NCI-H1694 treated with DMSO at 0.1 percent for 48 hours (cell line): ENCODE data around the gene ANK3.
"Not testable (repeated sequence)": the region's sequence is repeated elsewhere in the genome, so short reads cannot be mapped to it uniquely, and the experiment has no call there.

Experiments used
- DNase-seq: peaks from one replicate; lab custom pipeline; 2025; lab: John Stamatoyannopoulos, UW

The ANK3 gene

DNA sequence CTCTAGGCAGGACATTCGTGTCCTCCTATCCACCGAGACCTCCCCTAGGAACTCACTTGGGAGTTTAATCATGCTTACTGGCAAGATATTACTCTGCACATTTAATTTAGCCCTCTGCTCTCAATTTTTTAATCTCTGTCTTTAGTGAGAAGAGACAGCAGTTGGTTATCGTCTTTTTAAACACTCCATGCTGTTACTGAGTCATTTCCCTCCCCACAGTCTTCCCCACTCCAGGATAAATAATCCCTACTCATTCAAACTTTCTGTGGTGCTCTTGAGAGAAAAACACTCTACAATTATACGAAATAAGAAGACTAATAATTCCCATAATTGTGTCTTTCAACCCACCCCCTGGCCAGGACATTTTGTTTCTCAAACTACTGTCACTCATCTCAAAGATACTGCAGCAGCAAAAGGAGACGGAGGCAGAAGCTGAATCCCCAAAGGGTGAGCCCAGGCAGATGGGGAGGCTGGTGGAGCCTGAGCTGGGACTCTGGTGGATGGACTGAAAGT, 84.2 kb downstream of the ANK3 start:
- DNase-seq = no peak

DNA sequence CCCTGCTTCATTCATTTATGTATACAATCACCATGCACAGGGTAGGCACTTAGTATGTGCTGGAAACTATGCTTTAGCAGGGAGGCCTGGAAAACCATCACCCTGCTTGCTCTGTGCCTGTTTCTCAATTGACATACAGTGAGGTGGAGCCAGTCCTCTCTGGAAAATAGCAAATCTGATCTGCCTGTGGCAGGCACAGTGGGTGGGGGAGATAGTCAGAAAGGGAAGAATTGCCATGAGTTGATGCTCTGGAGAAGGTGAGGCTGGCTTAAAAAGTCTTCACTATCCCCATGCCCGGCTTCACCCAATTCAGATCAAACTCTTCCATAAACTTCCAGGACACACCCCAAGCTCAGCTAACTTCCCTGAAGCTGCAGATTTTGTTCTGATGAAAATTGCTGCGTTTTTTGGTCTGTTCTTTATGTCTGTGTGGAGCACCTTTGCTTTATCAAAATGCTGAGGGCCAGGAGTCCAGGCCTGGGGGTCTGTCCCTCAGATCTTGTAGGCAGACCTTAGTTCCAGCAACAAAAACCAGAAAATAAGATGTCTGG, 84.8 kb downstream of the ANK3 start:
- no peak for DNase-seq

DNA sequence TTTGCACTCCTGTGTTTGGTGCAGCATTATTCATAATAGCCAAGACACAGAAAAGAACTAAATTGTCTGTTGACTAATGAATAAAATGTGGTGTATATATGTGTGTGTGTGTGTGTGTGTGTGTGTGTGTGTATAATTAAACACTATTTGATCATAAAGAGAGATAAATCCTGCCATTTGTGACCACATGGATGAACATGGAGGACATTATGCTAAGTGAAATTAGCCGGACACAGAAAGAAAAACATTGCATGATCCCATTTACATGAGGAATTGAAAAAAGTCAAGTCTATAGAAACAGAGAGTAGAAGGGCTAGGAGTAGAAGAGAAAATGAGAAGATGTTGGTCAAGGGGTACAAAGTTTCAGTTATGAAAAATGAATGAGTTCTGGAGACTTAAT, 85.9 kb downstream of the ANK3 start:
- no peak for DNase-seq

DNA sequence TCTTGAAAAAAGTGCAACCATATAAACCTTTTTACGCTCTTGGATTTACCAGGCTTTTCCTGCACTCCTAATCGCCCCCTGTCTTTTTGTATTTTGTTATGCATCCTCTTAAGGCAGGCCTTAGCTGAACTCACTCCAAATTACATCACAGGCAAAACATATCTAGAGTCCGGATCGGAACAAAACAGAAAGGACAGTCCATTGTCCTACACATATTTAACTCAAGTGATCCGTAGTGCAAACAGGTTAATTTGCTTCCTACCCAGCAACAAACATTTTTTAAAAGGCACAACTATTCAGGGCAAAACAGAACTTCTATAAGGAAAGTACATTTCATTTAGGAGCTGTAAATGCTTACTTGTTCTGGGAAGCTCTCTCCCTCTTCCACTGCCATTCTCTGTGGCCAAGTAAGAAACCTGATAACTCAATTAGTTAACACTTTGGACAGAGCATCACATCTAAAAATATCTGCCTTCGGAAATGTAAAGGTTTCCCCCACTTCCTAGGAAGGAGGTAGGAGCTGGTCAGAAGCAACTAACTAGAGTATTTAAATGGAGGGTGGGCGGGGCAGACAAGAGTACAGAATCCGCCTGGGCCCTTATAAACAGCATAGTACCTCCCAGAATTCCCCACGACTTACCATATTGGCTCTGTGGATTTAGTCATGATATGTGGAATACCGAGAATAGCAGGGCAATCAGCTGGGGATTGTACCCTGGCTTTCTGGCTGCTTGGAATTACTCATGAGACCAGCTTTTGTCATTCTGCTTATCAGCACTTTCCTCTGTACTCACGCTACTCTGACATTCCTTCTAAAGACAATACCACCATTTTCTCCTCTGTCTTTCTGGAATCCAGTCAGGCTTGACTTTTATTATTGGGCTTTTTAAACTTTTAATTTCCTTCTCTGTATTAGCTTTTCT, 89.5 kb downstream of the ANK3 start:
- DNase-seq = no peak

DNA sequence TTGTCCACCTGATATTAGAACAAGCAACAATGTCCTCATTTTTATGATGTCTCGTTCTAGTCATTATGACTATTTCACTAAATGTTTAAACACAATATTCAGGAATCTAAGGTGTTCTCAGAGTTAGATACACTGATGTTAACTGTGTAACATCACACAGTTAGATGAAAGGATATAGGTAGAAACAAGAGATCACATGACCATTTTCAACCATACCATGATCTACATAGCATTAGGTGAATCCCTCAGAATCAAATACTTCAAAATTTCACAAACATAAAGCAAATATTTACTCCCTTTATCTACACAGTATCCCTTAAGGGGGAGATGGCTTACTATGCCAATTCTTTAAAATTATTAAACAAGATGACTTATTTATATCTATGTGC, 90.3 kb downstream of the ANK3 start:
- DNase-seq = no peak

DNA sequence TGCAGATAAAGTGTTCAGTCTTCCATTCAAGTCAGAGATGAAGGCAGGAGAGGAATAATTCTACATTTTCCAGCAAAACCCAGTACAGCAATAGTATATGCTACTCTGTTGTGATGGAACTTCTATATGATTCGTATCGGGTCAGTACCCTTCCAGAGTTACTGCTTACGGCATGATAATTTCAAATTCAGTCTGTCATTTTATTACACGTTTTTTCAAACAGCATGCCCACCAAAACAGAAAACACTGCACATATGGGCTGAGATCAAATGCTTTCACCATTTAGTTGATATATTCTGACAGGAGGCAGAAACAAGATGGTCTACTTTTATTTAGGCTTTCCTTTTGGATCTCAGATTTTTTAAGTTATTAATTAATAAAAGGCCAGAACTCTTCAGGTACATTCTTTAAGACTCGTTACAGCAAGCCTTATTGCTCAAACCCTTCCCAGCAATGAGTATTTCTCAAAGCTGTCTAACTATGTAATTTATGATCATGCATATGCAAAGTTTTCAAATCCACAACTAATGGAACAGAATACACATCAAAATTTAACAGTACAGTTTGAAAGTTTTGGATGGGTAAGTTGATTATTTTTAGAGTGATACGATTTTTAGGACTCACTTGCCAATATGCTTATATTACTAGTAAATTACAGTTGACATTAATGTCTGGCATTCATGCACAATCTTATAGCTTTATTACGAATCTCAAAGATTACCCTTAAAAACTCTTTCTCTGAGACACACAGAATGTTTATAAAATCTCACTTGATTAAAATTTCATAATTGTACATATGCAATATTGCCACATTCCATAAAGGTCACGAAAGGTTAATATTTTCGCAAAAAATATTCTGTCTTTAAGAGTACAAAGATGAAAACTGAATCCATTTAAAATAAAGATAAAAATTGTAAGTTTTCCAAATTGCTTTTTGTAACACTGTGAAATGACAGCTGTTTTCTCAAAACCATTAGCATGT, 91.0 kb downstream of the ANK3 start:
- peak; percentile 46 for DNase-seq

DNA sequence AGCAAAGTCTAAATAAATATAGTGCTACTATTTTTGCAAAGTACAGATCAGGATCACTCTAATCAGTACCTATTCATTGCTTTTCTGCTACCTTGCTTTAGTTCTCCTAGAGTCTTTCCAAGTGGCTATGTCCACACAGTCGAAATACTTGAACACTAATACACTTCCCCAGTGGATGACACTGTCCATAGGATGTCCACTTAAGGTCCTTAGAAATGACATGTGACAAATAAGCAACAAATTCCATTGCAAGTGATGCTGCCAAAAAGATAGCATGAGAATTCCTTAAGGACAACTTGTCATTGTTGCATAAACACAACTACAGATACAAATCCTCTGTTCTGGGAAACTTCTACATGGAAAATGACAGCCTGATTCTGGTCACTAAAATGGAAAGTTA, 93.6 kb downstream of the ANK3 start:
- DNase-seq = no peak

DNA sequence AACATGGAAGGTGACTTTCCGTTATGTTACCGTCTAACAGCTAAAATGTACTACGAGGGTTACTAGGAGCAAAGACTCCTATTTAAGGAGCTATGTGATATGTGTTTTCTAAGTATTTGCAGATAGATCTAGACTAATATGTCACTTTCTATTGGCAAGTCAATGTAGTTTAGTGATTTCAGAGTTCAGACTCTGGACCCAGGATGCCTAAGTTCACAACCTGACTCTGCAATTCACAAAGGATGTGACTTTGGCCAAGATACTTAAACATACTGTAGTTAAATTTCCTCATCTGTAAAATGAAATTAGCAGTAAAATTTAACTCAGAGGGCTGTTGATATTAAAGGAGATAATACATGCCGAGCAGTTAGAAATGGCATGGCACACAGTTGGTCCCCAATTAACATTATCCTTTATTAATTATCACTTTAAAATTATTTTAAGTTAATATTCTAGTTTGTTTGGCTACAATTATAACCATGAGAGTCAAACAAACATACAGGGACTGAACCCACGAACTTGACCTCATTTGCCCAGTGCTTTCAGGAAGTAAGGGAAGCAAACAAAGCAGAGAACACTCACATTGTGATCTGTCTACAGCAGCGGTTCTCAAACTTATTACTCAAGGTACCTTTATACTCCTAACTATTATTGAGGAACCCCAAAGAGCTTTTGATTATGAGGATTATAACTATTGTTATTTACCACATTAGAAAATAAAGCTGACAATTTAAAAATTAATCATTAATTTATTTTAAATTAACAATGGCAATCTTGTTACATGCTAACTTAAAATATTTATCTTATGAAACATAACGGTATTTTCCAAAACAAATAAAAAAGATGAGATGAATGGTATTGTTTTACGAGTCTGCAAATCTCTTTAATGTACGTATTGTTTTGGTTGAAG, 94.4 kb downstream of the ANK3 start:
- DNase-seq = no peak

DNA sequence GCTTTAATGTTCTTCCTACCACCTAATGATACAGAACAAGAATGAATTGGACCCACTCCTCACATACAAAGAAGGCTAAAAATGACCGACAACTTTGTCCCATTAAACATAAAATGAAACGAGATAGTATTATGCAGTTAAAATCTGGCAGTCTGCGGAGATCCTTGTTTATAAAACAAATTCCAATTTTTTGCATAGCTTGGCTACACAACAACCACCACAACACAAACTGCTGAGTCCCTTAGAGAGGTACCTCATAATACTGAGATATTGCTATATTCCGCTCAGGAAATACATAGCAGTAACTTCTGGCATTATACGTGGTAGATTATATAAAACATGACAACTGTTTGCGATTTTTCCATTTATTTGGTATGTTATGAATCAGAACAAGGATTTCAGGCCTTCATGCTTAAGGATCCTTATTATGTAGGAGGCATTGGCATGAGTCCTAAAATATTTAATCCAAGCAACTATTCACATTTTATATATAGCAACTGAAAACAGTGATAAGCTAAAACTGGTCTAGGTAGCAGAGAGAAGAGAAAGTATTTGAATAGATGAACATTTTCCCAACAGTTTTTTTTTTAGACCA, 96.0 kb downstream of the ANK3 start:
- DNase-seq = no peak

DNA sequence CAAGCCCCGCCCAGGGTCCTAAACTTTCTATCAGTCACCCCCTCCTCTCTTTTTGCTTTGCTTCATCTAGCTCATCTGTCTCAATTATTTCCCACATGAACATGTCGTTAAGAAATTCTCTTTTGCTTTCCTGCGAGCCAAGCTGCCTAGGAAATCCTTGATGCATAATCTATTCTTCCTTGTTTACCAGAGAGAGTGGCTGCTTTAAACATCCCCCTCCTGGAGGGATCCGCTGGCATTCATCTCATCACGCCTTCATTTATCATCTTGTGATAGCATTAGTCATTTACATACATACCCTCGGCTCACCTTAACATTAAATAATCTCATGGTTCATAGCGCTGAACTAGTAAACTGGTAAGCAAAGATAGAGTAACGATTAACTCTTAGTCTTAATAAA, 96.7 kb downstream of the ANK3 start:
- no peak for DNase-seq

DNA sequence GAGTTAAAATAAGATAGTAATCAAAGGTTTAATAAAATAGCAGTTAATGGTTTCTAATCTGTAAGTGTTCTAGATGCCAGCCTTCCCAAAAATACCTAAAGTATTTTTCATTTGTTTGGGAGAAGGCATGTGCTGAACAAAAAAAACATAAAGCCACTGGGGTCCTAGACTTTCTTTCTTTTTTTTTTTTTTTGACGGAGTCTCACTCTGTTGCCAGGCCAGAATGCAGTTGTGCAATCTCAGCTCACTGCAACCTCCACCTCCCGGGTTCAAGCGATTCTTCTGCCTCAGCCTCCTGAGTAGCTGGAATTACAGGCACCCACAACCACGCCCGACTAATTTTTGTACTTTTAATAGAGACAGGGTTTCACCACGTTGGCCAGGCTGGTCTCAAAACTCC, 97.1 kb downstream of the ANK3 start:
- DNase-seq = not testable (repeated sequence)

DNA sequence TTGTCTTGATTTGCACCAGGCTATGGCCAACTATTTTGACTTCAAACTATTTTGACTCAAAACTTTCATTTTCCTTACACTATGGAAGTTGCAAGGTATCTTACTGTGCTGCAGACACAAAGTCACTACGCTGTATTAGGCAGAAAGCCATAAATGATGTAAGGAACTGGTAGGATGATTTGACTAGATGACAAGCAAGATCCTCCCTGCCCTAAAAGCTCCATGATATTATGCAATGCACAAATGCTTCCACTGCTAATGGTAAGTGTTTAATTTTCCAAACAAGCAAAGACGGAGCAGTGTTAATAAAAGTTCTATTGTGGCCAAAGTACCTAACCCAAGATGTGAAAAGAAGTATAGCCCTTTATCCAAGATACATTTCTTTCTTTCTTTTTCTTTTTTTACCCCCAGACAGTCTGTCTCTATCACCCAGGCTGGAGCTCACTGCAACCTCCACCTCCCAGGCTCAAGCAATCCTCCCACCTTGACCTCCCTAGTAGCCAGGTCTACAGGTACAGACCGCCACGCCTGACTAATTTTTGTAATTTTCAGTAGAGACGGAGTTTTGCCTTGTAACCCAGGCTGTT, 98.2 kb downstream of the ANK3 start:
- DNase-seq = no peak

DNA sequence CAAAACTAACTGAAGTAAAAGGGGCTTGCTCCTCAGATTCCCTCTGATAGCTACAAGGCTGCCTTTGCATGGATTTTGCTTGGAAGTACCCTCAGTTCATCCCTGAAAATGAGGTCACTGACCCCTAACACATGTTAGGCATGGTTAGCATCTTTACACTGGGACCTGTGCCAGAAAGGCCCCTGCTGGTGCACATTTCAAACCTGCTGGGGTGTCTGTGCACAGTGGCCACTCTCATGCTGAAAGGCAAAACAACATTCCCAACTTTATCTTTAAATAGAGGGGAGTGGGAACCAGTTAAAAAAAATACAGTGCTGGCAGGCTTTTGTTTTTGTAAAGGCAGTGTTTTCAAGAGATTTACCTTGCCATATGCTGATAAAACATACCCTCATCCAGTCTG, 99.1 kb downstream of the ANK3 start:
- DNase-seq = no peak

DNA sequence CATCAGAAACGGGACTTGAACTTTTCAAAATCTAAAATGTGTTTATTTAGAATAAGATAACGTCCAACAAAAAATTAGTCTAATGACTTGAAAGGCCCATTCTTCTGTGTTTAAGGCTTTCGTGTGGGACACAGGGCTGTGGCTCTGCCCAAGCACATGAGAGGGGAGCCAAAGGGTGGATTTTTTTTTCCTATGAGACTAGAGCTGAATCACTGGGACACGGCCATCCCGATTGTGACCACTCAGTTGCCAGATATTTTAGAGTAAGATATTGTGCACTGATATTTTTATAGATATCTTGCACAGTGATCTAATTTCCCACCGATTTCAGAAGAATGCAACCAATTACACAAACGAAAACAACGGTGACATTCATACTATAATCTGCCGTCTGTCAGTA, 99.9 kb downstream of the ANK3 start:
- DNase-seq = no peak

DNA sequence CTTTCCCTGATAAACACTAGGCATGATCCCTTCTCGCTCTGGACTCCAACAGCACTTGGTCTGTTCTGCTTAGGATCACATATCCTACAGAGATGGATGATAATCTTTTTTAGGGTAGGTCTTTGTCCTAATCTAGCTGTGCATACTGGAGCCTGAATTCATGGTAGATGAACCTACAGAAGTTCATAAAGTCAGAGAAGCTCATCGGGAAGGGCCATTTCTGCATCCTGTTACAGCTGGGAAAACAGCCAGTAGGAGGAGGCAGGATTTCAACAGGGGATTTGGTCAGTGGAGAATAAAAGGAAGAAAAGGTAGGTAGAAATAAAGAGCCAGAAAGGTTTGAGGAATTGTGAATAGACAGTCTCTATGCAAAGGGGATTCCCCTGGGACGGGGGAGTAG, 101.4 kb downstream of the ANK3 start:
- DNase-seq = no peak

DNA sequence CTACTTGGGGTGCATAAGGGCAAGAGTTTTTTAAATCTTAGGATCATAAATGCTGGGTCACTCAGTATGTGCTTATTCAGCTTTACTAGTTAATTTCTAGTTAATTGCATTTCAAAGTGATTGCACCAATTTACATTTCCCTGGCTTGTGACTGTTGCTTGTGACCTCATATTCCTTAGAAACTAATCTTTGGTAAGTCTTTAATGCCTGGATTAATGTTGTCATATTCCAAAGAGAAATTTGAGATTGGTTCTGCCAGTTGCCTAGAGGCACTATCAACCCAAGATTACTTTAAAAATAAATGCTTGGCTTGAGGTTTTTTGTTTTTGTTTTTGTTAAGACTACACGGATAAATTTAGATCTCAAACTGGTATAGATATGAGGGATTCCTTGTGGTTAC, 103.1 kb downstream of the ANK3 start:
- DNase-seq = no peak

DNA sequence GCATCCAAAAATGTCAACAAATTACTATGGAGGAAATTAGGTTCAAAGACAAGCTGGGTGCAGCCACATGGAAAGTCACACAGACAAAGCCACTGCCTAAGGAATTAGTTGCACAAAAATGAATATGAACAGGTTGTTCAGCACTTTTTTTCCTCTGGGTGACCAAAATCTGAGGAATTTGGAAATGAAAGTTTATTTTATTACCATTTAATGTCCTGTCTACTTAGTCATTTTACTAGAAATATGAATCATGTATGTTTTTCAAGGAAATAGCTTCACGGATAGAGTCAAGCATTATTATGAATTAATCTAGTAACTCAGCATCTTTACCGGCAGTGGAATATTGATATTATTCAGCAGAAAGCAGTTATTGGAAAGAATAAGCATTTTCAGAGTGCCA, 106.3 kb downstream of the ANK3 start:
- DNase-seq = no peak

DNA sequence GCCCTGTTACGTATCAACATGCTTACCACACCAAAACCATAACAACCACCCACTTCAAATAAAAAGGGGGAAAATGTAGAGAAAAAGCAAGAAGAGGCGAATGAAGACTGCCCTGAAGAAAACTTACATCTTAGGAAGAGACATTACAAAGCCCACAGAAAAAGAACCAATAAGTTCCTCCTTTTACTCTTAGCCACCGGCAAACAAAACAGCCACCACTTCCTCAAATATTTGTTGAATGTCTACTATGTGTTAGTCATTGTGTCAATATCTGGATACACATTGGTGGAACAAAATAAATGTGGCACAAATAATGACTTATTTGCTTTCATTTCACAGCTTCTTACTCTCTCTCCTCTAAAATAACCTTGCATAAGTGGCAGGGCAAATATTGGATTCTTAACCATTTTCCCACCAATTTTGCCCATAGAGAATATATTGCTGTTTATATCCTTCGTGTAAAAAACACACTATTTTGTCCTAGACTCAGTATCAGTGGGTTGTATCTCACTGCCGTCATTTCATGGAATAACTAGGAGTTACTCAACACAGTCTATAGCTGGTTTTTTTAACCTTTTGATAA, 106.8 kb downstream of the ANK3 start:
- DNase-seq = no peak

DNA sequence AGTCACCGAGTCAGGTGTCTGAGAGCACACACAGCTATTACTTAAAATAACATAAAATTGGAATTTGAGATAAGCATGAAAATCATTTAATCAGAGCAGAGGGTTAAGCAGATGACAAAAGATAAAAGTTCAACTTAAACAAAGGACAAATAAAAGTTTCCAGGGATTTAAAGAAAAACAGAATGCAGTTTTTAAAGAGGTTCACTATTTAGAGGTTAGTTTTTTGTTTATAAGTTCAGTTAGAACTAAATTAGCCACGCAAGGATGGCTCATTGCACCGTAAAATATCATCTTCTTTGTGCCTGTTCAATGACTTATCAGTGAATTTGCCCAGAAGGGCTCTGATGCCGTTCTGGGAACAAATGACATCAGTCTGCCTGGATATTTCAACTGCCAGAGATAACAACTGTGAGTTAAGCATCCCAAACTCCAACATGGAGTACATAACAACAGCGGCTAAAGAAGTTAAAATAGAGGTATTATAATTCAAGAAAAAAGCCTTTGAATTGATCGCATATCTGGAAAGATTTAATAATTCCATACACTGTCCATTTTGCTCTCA, 107.8 kb downstream of the ANK3 start:
- DNase-seq = no peak

DNA sequence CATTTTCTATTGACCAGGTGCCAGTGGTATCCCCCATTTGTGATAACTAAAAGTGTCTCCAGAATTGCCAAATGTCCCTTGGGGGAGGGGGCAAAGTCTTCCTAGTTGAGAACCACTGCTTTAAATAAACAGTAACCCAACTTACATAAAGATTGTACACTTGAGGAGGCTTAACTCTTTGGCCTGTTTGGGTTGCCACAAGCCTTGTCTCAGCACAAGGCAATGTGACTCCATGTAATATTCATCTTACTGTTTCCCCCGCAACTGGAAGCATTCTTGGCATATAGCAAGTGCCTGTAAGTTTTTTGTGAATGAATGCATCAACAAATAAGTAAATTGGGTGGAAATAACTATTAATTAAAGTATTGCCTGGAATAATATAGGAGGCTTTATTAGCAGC, 108.3 kb downstream of the ANK3 start:
- no peak for DNase-seq
